Measurements from ENCODE around the gene CRYGC. TPM values are rescaled to one million over a fixed set of nuclear protein-coding genes. Genes with fewer than 3 reads are reported as not detected.

Gene CRYGC
- total RNA-seq: not detected

- Histone ChIP-seq H3K36me3 (no peaks in the 10 kb centered on the region), H3K9me3 (no peaks in the 10 kb centered on the region), H3K27ac (no peak within 1 kb of the TSS), H3K9ac (ENCODE audit: low read depth in 2 of 2, low read length in 2 of 2) (no peak within 1 kb of the TSS), H3K27me3 (no peaks in the 10 kb centered on the region), H3K4me3 (no peak within 1 kb of the TSS), H3K4me1 (no peaks in the 10 kb centered on the region)
- intact Hi-C loops (cut with DNase I): no loop called here
- no peak for TF ChIP-seq CTCF (IDR thresholded peaks at IDR 0.05)
- peak; percentile 25 for DNase-seq
Observed at GRCh38 chr2:208129744-208130711, at the start of gene CRYGC. Gene CRYGC, minus strand, starts transcription at chr2:208129828. Its CDS starts 36 bp downstream, at chr2:208129792.

- Histone ChIP-seq H3K9ac (ENCODE audit: low read depth in 2 of 2, low read length in 2 of 2) (no peak overlapping the region), H3K9me3 (no peaks in the 10 kb centered on the region), H3K36me3 (no peaks in the 10 kb centered on the region), H3K27me3 (no peaks in the 10 kb centered on the region), H3K27ac (no peak overlapping the region), H3K4me1 (no peaks in the 10 kb centered on the region), H3K4me3 (no peak overlapping the region)
- no peak for DNase-seq
- no peak for TF ChIP-seq CTCF (IDR thresholded peaks at IDR 0.05)
- intact Hi-C loops (cut with DNase I): loop anchor here (10.0 kb wide), 1 partner anchor 166 kb away; no protein-coding TSS in a partner anchor
Observed at GRCh38 chr2:208179028-208179609, 49.5 kb upstream of the CRYGC start.

- Histone ChIP-seq H3K36me3 (no peaks in the 10 kb centered on the region), H3K27me3 (no peaks in the 10 kb centered on the region), H3K4me3 (no peak overlapping the region), H3K9me3 (no peaks in the 10 kb centered on the region), H3K27ac (no peak overlapping the region), H3K4me1 (no peaks in the 10 kb centered on the region), H3K9ac (ENCODE audit: low read depth in 2 of 2, low read length in 2 of 2) (no peak overlapping the region)
- intact Hi-C loops (cut with DNase I): loop anchor here (2.0 to 10.0 kb wide), 2 partner anchors 79 to 169 kb away; partner anchors contain the start of gene IDH1
- no peak for TF ChIP-seq CTCF (IDR thresholded peaks at IDR 0.05)
- no peak for DNase-seq
Observed at GRCh38 chr2:208175840-208176153, 46.2 kb upstream of the CRYGC start.

GRCh38 chr2:208175069-208175839 is 45.6 kb upstream of the CRYGC start:
- H3K36me3 ChIP-seq: no peaks in the 10 kb centered on the region
- no peak overlapping the region for H3K27ac ChIP-seq
- no peak overlapping the region for H3K9ac ChIP-seq (ENCODE audit: low read depth in 2 of 2, low read length in 2 of 2)
- H3K4me3 ChIP-seq: no peak overlapping the region
- intact Hi-C loops (cut with DNase I): loop anchor here (2.0 to 10.0 kb wide), 2 partner anchors 80 to 170 kb away; partner anchors contain the start of gene IDH1
- peak; percentile 76 for TF ChIP-seq CTCF (IDR thresholded peaks at IDR 0.05)
- H3K9me3 ChIP-seq: no peaks in the 10 kb centered on the region
- no peaks in the 10 kb centered on the region for H3K27me3 ChIP-seq
- DNase-seq: peak; percentile 81
- no peaks in the 10 kb centered on the region for H3K4me1 ChIP-seq

- no peaks in the 10 kb centered on the region for H3K27me3 ChIP-seq
- no peaks in the 10 kb centered on the region for H3K36me3 ChIP-seq
- no peak for TF ChIP-seq CTCF (IDR thresholded peaks at IDR 0.05)
- H3K4me3 ChIP-seq: no peak overlapping the region
- H3K4me1 ChIP-seq: no peaks in the 10 kb centered on the region
- no peak for DNase-seq
- H3K27ac ChIP-seq: no peak overlapping the region
- intact Hi-C loops (cut with DNase I): loop anchor here (2.0 to 10.0 kb wide), 2 partner anchors 81 to 171 kb away; partner anchors contain the start of gene IDH1
- no peaks in the 10 kb centered on the region for H3K9me3 ChIP-seq
- no peak overlapping the region for H3K9ac ChIP-seq (ENCODE audit: low read depth in 2 of 2, low read length in 2 of 2)
Observed at GRCh38 chr2:208174144-208174543, 44.5 kb upstream of the CRYGC start.
